GM19452 (cell line): ENCODE data around the gene SLC37A4.
"Not testable (repeated sequence)": the region's sequence is repeated elsewhere in the genome, so short reads cannot be mapped to it uniquely, and the experiment has no call there.

Source experiments
- ATAC-seq: cut with Tn5 transposase; IDR thresholded peaks from one replicate; pipeline ENCODE4 v1.9.1; 2021; ENCODE audit not compliant: unreplicated experiment

Gene SLC37A4

DNA sequence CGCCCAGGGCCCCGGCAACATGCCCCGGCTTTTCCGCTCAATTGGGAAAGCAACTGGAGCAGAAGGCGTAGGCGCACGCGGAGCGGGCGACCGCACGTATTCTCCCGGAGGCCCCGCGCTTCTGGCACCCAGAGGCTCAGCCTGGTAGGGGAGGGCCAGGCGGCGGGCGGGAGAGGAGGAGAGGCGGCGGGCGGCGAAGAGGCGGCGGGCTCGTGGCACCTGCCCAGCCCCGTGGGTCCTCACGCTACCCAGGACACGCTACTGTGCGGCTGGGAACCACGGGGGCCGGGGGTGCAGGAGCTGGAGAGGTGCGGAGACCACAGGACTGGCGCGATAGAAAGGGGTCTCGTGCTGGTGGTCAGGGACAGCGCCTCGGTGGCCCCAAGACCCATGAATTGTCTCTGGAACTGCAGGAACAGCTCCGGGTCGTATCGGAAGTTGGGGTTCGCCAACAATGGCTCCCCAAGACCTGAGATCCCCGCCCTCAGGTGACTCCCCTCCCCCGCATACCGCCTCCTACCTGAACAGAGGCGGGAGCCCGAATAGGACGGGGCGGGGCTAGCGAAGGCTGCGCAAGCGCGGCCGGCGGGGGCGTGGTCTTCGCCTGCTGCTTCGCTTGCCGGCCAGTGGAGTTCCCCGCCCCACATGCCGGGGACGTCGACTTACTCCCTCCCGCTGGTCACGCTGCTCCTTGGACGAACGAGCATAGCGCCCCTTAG is at the start of gene SLC37A4:
TSS of gene SLC37A4 (minus strand) at position 549 of the 719 bp plus-strand sequence.
- ATAC-seq = peak; percentile 89

DNA sequence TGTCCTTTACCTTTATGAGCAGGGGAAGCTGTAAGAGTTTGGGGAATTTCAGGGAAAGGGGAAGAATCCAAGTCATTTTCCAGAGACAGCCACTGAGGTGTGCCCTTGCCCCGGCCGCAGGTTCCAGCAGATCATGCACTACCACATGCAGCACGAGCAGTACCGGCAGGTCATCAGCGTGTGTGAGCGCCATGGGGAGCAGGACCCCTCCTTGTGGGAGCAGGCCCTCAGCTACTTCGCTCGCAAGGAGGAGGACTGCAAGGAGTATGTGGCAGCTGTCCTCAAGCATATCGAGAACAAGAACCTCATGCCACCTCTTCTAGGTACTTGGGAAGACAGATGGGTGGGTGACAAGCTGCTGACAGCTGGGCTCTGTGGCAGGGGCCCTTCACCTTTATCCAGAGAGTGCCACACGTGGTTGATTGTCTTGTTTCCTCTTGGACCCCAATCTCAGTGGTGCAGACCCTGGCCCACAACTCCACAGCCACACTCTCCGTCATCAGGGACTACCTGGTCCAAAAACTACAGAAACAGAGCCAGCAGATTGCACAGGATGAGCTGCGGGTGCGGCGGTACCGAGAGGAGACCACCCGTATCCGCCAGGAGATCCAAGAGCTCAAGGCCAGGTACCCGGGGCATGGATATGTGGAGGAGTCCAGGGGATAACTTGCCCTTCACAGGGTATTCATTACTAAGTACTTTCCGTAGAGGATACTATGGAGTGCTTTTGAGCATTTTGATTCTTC is 48.2 kb upstream of the SLC37A4 start:
- no peak for ATAC-seq

DNA sequence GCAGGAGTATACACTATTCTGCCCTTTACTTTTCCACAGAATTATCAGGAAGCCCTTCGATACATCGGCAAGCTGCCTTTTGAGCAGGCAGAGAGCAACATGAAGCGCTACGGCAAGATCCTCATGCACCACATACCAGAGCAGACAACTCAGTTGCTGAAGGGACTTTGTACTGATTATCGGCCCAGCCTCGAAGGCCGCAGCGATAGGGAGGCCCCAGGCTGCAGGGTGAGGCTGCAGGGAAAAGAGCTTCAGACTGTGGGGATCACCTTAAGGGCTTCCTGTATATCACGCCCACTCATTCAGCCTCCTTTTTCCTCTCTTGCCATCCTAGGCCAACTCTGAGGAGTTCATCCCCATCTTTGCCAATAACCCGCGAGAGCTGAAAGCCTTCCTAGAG is 47.2 kb upstream of the SLC37A4 start:
- ATAC-seq = no peak

DNA sequence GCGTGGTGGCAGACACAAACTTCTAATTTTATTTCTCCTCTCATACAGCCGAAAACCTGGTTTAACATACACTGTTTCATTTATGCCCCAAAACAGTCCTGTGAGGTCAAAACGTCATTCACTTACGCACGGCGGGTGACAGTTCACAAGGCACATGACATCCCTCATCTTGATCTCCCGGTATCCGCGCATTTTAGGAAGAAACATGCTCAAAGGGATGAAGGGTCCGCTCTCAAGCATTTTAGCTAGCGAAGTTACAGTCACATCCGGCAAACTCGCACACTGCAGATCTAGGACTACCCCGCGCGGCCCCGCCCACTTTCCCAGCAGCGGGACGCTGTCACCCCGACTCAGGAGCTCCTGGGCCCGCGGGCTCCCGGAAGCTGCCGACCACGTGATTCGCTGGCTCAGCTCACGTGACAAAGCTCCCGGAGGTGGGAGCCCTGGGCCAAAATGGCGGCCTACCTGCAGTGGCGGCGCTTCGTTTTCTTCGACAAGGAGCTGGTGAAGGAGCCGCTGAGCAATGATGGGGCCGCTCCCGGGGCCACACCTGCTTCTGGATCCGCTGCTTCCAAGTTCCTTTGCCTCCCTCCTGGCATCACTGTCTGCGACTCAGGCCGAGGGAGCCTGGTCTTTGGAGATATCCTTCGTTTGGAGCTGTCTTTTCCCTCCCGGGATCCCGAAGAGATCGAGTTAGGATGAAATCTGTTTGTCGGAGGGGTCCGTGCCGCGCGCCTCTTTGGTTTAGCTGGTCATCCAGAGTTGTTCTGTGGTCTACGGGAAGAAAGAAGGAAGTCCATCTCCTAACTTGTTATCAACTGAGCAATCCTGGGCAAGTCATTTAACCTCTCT is 36.9 kb upstream of the SLC37A4 start, which contains the start of gene VPS11:
TSS of gene VPS11 (plus strand) at position 448 of the 852 bp plus-strand sequence. CDS start at position 454, 6 bp downstream.
- ATAC-seq = peak; percentile 88

DNA sequence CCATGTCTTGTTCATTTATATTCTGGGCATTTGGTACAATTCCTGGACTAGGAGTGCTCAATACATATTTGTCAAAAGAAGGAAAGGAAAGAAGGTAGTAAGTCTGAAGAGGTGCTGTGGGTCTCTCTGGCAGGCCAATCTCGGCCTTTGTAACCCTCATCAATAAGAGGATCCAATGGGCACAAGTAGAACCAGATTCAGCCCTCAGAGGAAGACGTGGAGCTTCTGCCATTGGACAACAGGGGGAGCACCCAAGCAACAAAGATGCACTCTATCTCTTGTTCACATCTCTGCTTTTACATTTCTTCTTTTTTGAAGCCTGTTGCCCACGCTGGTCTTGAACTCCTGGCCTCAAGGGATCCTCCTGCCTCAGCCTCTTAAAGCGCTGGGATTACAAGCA is 34.7 kb upstream of the SLC37A4 start:
- ATAC-seq = no peak

DNA sequence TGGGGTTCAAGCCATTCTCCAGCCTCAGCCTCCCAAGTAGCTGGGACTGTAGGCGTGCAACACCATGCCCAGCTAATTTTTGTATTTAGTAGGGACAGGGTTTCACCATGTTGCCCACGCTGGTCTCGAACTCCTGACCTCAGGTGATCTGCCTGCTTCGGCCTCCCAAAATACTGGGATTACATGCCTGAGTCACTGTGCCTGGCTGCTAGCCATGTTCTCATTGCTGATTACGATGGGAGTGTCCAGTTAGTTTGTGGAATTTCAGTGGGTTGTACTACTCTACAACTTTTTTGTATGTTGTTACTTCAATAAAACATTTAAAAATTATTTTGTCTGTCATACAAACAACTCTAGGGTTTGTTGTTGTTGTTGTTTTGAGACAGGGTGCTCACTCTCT is 32.1 kb upstream of the SLC37A4 start:
- no peak for ATAC-seq

DNA sequence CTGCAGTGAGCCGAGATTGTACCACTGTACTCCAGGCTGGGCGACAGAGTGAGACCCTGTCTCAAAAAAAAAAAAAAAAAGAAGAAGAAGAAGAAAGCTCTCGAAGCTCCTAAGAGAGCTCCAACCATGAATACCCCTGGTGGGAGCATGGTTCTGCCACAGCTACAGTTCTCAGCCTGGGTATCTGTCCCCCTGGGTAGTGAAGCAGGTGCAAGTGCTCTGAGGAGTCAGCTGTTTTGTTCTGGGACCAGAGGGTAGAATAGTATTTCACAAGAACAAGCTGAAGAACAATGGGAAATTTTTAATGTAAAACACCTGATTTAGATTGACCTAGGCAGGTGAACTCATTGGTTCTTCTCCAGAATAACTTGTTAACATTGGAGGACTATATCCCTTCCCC is 30.6 kb upstream of the SLC37A4 start:
- ATAC-seq = no peak

DNA sequence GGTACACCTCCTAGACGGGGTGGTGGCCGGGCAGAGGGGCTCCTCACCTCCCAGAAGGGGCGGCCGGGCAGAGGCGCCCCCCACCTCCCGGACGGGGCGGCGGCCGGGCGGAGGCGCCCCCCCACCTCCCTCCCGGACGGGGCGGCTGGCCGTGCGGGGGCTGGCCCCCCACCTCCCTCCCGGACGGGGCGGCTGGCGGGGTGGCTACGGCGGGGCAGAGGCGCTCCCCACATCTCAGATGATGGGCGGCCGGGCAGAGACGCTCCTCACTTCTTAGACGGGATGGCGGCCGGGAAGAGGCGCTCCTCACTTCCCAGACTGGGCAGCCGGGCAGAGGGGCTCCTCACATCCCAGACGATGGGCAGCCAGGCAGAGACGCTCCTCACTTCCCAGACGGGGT is 28.5 kb upstream of the SLC37A4 start:
- not testable (repeated sequence) for ATAC-seq

DNA sequence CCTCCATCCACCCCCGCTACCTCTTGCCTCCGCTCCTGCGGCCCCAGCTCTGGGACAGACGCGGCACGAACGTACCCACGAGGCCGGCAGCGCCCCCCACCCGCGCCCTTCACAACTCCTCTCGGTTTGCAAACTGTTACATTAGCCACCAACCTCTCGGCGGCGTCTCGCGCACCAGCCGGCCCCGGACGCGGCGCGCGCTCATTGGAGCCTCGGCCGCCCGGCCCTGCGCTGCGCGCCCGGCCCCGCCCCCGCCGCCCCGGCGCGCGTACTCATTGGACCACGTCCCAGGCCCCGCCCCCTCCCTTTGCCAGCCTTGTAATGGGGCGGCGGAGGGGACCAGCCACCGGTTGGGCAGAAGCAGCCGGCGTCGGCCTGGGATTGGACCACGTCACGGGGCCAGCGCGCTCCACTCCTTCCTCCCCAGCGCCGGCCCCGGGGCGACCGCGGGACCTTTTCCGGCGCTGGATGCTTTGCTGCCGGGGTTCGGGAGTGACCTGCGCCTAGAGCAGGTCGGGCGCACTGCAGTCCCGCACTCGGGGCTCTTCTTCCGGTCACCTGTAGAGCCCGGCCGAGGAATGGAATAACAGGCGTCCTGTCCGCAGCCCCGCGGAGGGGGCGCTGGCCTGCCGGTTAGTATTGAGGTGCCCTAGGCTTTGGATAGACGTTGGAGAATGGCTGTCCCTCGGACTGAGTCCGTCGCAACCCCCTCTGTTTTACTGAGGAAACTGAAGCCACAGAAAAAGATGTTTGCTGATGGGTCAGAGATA is 26.5 kb upstream of the SLC37A4 start, which contains the start of gene HYOU1:
TSS of gene HYOU1 (minus strand) at position 206 of the 770 bp plus-strand sequence. CDS start 1,045 bp downstream, outside the sequence.
- ATAC-seq = peak; percentile 83

DNA sequence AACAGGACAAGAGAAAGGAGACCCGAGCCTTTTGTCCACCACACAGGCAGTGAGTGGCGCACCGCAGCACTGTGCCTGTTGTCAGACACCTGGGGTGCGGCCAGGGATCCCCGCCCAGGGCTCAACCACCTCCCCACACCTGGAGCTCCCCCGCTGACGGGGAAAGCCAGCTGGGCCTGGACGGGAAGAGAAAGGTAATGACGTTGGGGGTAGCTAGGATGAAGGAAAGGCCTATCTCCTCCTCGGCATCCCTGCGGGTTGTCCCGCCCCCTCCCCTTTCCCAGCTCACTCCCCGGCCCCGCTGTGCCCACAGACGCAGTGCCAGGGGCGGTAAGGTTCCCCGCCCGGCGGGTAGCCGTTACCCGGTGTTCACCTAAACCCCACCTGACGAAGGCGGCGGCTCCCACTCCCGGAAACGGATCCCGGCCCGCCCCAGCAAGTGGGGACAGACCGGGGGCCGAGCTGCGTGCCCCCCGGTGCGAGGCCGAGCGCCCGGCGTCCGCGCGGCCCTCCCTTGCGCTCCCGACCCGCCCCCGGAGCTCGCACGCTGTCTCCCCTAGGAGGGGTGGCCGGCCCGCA is 25.8 kb upstream of the SLC37A4 start:
- ATAC-seq = peak; percentile 4

DNA sequence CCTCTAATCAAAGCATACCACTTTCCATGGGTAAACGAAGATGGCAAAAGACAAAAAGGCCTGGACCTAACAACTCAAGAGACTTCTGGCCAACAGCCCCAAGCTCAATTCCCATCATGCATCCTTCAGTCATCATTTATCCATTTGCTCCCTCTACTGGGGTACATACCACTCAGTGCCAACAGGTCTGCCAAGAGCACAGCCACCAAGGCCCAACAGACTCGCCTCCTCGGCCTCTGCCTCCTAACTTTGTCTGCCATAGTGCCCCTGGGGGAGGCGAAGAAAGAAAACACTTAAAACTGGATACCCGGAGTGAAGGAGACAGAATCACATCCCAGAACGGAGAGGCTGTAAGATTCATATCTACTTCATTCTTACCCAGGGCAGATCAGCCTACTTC is 25.2 kb upstream of the SLC37A4 start:
- ATAC-seq = no peak

DNA sequence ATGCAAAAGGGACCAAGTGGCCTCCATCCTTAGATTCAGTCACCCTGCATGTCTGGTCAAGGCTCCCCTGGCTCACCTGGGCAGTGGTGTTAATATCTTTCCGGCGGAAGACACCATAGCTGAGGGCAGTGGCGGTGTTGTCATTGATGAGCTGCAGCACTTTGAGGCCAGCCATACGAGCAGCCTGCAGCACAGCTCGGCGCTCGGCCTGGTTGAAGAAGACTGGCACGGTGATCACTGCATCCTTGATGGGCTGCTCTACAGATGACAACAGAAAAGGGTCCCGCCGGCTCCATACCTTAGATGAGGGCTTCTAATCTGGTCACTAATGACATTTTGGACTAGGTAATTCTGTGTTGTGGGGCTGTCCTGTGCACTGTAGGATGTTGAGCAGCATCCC is 23.7 kb upstream of the SLC37A4 start:
- ATAC-seq = no peak

DNA sequence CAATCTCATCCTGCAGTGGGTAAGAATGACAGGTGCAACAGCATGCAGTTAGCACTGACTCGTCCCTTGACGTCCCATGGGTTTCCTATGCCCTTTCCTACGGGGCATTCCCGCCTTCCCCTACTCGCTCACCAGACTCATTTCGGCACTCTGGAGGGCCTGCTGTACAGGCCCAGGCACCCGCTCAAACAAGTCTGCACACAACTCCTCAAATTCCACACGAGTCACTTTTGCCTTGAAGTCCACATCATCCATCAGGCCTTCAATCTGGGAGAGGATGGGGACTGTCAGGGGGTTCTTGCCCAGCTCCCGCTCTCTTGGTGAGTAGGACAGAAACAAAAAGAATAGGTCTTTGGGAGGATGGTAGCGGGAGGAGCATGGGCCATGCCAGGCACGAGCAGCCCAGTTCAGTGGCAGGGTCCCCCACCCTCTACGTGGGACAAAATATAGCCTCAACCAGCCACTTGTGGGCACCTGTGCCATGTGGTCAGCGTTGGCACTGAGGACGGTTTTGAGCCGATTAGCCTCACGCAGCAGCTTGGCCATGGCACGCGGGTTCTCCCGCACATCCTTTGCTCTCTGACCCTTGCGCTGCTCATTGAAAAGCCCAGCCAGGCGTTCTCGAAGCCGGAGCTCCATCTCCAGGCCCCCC is 21.6 kb upstream of the SLC37A4 start:
- ATAC-seq = no peak

DNA sequence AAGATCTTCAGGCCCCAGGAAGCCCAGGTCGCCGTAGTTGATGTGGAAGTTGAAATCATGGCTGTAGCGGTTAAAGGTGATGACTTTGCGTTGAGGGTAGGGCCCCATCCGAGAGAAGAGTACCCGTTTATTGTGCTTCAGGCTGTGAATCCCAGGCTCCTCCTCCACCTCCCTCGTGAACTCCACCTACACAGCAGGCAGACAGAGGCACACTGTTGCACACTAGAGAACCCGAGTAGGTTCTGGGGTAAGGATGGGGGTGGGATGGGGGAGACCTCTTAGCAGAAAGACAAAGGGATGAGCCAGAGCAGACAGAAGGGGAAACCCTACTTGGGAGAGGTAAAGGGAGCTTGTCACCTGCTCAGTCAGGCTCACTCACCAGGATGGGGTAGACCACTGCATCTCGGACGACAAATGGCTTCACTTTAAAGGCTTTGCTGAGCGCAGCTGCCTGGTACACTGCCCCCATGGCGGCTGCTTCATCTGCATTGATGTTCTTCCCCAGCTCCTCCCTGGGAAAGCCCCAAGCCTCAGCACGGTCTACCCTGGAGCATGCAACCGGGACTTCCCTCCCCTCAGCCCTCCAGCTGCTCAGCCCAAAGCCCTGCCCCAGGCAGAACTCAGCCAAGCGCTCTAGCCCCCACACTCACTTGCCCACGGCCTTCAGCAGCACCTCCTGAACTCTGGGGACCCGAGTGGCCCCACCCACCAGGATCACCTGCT is 20.9 kb upstream of the SLC37A4 start:
- no peak for ATAC-seq

DNA sequence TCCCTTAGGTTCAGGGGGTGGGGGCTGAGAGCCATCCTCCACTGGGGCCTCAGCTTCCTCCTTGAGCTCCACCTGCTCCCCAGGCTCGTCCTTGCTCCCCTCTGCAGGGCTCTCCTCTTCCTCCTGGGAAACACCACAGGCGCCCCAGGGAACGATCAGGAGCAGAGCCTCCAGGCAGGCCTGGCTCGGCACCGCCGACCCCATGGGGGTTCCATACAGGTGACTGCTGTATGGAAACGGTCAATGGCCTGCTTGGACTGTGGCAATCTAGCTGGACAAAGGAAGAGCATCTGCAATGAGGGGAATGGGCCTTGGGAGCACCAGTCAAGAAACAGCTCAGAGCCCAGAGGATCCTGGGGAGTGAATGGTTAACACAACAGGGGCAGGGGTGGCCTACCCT is 18.4 kb upstream of the SLC37A4 start:
- ATAC-seq = no peak

DNA sequence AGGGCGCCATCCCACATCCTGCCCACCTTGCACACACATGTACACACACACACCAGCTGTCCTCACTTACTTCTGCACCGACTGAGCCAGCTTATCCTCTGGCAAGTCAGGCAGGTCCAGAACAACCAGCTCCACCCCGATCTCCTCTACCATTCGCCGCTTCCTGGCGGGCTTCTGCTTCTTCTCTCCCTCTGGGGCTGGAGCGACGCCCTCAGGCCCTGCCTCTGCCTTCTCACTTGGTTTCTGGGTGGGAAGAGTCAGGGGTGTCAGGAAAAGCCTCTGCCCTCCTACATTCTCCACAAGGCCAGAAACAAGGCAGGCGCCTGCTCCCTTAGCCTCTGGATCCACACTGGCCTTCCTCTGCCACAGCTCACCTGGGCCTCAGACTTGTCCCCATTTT is 18.0 kb upstream of the SLC37A4 start:
- no peak for ATAC-seq

DNA sequence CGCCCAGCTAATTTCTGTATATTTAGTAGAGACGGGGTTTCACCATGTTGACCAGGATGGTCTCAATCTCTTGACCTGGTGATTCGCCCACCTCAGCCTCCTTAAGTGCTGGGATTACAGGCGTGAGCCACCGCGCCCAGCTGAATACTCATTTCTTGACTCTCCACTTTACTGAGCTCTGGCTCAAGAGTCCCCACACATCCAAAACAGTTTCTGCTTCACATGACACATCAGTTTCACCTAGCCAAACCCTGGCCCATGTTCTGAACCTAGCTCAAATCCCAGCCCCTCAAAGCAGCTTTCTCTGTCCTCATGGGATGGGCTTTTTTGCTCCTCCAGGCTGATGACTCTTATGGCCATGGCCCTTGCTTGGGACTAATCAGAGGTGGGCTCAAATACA is 16.5 kb upstream of the SLC37A4 start:
- ATAC-seq = no peak

DNA sequence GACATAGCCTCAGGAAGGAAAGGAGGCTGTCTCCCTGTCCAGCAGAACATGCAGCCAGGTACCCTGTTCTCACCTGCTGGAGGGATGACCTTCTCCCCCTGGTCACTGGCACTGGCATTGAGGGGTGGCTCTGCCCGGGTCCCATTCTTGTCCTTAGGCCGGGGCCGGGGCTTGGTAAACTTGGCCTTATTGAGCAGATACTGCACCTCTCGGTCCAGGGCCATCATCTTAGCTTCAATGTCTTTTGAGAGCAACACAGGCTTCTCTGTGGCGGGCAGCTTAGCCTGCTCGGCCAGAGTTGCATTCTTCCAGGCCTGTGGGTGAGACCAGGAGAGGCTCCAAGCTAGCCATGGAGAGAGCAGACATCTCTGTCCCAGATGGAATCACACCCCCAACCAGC is 15.8 kb upstream of the SLC37A4 start:
- ATAC-seq = no peak

DNA sequence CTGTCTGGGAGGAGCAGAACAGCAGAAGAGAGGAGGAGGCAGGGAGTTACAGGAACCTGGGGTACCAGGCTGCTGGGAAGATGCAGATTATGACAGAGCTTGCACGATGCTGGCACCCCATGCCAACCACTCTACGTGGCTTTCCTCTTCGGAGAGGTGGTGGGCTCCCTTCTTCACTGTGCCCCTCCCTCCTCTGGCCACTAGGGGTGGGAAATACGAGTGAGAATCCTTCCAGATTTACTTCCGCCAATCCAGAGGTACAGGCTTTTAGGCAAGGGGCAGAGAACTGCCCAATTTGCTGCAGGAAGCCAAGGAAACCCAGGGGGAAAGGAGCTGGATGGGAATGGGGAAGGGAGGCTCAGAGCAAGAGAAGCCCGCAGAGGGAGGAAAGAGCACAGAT is 14.0 kb upstream of the SLC37A4 start:
- no peak for ATAC-seq
